ENCODE results near the gene BHMT. TPM values are rescaled to one million over a fixed set of nuclear protein-coding genes. Genes with fewer than 3 reads are reported as not detected.

Gene BHMT, protein sequence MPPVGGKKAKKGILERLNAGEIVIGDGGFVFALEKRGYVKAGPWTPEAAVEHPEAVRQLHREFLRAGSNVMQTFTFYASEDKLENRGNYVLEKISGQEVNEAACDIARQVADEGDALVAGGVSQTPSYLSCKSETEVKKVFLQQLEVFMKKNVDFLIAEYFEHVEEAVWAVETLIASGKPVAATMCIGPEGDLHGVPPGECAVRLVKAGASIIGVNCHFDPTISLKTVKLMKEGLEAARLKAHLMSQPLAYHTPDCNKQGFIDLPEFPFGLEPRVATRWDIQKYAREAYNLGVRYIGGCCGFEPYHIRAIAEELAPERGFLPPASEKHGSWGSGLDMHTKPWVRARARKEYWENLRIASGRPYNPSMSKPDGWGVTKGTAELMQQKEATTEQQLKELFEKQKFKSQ
- not detected in 2 replicates for total RNA-seq

DNA sequence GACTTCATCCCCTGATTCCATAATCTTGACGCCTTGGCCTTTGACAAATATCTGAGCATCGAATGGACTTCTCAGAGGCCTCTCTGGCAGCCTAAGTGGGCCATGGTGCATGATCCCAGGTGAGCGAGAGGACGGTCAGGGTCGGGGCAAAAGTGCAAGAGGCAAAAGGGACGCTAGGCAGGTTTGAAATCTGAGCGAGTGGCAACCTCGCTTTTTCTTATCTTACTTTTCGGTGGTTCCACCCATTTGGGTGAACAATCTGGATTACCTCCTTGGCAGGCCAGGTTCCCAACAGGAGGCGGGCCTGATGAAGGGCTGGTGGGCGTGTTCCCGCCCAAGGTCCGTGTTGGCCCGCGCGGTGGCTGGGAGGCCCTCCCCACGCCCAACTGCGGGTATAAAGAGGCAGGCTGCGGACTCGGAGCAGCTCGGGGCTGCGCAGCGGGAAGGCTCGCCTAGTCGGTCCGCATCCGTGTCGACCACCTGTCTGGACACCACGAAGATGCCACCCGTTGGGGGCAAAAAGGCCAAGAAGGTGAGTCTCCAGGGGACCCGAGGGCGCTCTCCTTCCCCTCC, at the start of gene BHMT:
Gene BHMT (plus strand): TSS at position 423 of the 573 bp plus-strand sequence. CDS start 77 bp downstream, at position 500.

DNA sequence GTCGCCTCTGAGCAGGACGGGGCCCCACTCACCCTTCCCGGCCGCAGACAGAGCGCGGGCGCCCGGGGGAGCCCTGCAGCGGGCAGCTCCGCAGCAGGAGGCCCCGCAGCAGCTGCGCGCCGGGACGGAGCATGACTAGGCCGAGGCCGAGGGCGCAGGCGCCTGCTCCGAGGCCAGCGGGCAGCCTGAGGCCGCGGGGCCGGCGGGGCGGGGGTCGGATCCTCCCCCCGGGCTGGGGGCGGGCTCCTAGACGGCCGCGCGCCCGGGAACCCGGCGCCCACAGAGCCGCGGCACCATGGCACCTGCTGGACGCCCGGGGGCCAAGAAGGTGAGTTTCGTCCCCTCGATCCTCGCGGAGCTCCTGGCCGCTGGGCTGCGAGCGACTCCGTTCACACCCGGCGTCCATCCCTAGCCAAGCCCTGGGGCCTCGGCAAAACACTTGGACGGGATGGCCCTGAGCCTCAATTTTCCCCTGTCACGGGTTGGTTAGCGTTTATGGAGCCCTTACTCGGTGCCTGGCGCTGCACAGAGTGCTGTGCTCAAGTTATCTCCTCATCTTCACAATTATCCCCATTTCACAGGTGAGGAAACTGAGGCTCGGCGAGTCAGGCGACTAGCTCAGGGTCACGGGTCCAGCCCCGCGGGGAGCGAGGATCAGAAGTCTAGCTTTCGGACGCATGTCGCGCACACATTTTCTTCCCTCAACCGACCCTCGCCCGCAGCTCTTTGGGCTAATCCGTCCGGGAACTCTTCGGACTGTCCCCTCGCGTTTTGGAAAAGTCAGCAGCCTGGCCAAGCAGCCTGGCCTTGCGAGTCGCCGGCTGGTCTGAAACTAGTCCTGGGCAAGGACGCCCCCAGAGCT, 41.9 kb upstream of the BHMT start, which contains the start of the genes BHMT2 and DMGDH:
Gene BHMT2 (plus strand): TSS at position 280 of the 862 bp plus-strand sequence. CDS start 16 bp downstream, at position 296.
Gene DMGDH (minus strand): TSS at position 187 of the 862 bp plus-strand sequence. CDS start 54 bp downstream, at position 133.

Small RNAs within 50 kb of the gene (small RNA-seq; reads per million reads assigned to genes)
- gene RNY3P1: 0.60 reads per million, percentile 36 among the genes with 10 or more reads in this experiment

Other genes with a start within 250 kb of the BHMT start
- gene ARSB, start 126.5 kb upstream of the BHMT start, total RNA-seq: 5.5 and 26.1 TPM in 2 replicates
- gene DMGDH, start 42.1 kb upstream of the BHMT start, total RNA-seq: 0.39 TPM in 1 of 2 replicates, not detected in the other
- gene BHMT2, start 42.0 kb upstream of the BHMT start, total RNA-seq: not detected in 2 replicates
- gene JMY, start 124.3 kb downstream of the BHMT start, total RNA-seq: 8.4 and 9.4 TPM in 2 replicates

Measured in placental epithelial cell (primary cell).